ENCODE measurements around the gene FAM204A. TPM values are rescaled to one million over a fixed set of nuclear protein-coding genes. Genes with fewer than 3 reads are reported as not detected.

FAM204A gene
- total RNA-seq, 2 experiments from 2014 or later, result 60.5 to 67.1 TPM

- Mint-ChIP-seq H3K4me3 (no peak overlapping the region), H3K27me3 (ENCODE audit: low read depth) (peaks cover 12% of the 10 kb centered on the region), H3K27ac (no peak overlapping the region), H3K9me3 (no peaks in the 10 kb centered on the region), H3K4me1 (ENCODE audit: low read depth) (no peaks in the 10 kb centered on the region), H3K36me3 (ENCODE audit: low read depth) (no peaks in the 10 kb centered on the region)
- no peak for DNase-seq
- CTCF ChIA-PET, result no interaction called here
- intact Hi-C loops (cut with micrococcal nuclease), result no loop called here
Observed at GRCh38 chr10:118355234-118355633, 13.1 kb upstream of the FAM204A start.

- CTCF ChIA-PET, result no interaction called here
- no peaks in the 10 kb centered on the region for H3K36me3 Mint-ChIP-seq (ENCODE audit: low read depth)
- no peak for DNase-seq
- no peaks in the 10 kb centered on the region for H3K9me3 Mint-ChIP-seq
- intact Hi-C loops (cut with micrococcal nuclease), result loop anchor here (10.0 kb wide), 1 partner anchor 1356 kb away; no protein-coding TSS in a partner anchor
- H3K27ac Mint-ChIP-seq, result no peak overlapping the region
- H3K4me3 Mint-ChIP-seq, result no peak overlapping the region
- H3K4me1 Mint-ChIP-seq (ENCODE audit: low read depth), result no peaks in the 10 kb centered on the region
- peaks cover 6% of the 10 kb centered on the region for H3K27me3 Mint-ChIP-seq (ENCODE audit: low read depth)
Observed at GRCh38 chr10:118349235-118349634, 7.1 kb upstream of the FAM204A start.

GRCh38 chr10:118343549-118343948, 1.4 kb upstream of the FAM204A start:
- no peak for DNase-seq
- no peaks in the 10 kb centered on the region for H3K27me3 Mint-ChIP-seq (ENCODE audit: low read depth)
- CTCF ChIA-PET, result no interaction called here
- H3K27ac Mint-ChIP-seq, result no peak overlapping the region
- no peak overlapping the region for H3K4me3 Mint-ChIP-seq
- intact Hi-C loops (cut with micrococcal nuclease), result loop anchor here (5.0 to 10.0 kb wide), 3 partner anchors 354 to 1361 kb away; no protein-coding TSS in a partner anchor
- H3K4me1 Mint-ChIP-seq (ENCODE audit: low read depth), result peaks cover 30% of the 10 kb centered on the region
- H3K9me3 Mint-ChIP-seq, result no peaks in the 10 kb centered on the region
- H3K36me3 Mint-ChIP-seq (ENCODE audit: low read depth), result peaks cover under 1% of the 10 kb centered on the region

- Mint-ChIP-seq H3K9me3 (no peaks in the 10 kb centered on the region), H3K27ac (no peak overlapping the region), H3K36me3 (ENCODE audit: low read depth) (peaks cover 2% of the 10 kb centered on the region), H3K27me3 (ENCODE audit: low read depth) (no peaks in the 10 kb centered on the region), H3K4me3 (peak overlapping the region; percentile 95), H3K4me1 (ENCODE audit: low read depth) (peaks cover 34% of the 10 kb centered on the region)
- intact Hi-C loops (cut with micrococcal nuclease), result loop anchor here (5.0 to 10.0 kb wide), 3 partner anchors 354 to 1362 kb away; no protein-coding TSS in a partner anchor
- CTCF ChIA-PET, result no interaction called here
- no peak for DNase-seq
Observed at GRCh38 chr10:118343115-118343514, 991 bp upstream of the FAM204A start.

- H3K4me1 Mint-ChIP-seq (ENCODE audit: low read depth), result peaks cover 39% of the 10 kb centered on the region
Observed at GRCh38 chr10:118342638-118343020, 505 bp upstream of the FAM204A start.

GRCh38 chr10:118340486-118340885, 1.6 kb downstream of the FAM204A start:
- H3K36me3 Mint-ChIP-seq (ENCODE audit: low read depth), result peaks cover 6% of the 10 kb centered on the region
- peak overlapping the region; percentile 95 for H3K4me3 Mint-ChIP-seq
- no peak overlapping the region for H3K27ac Mint-ChIP-seq
- intact Hi-C loops (cut with micrococcal nuclease), result loop anchor here (5.0 to 10.0 kb wide), 3 partner anchors 357 to 1364 kb away; no protein-coding TSS in a partner anchor
- no peak for DNase-seq
- peaks cover 43% of the 10 kb centered on the region for H3K4me1 Mint-ChIP-seq (ENCODE audit: low read depth)
- CTCF ChIA-PET, result interaction anchor here (1.2 to 1.3 kb wide), 2 partner anchors 84 to 119 kb away, joined by 3 read pairs; no protein-coding TSS in a partner anchor
- no peaks in the 10 kb centered on the region for H3K27me3 Mint-ChIP-seq (ENCODE audit: low read depth)
- H3K9me3 Mint-ChIP-seq, result no peaks in the 10 kb centered on the region

More at GRCh38 chr10:118342638-118343020, 505 bp upstream of the FAM204A start:
- intact Hi-C loops (cut with micrococcal nuclease), result loop anchor here (1.0 to 10.0 kb wide), 7 partner anchors 81 to 1362 kb away; partner anchors contain the start of gene PDZD8
- no peaks in the 10 kb centered on the region for H3K27me3 Mint-ChIP-seq (ENCODE audit: low read depth)
- CTCF ChIA-PET, result no interaction called here
- H3K36me3 Mint-ChIP-seq (ENCODE audit: low read depth), result peaks cover 2% of the 10 kb centered on the region
- DNase-seq, result no peak
- no peaks in the 10 kb centered on the region for H3K9me3 Mint-ChIP-seq
- peak overlapping the region; percentile 95 for H3K4me3 Mint-ChIP-seq
- H3K27ac Mint-ChIP-seq, result peak overlapping the region; percentile 86

- no peak overlapping the region for H3K4me3 Mint-ChIP-seq
- no peaks in the 10 kb centered on the region for H3K9me3 Mint-ChIP-seq
- CTCF ChIA-PET, result interaction anchor here (1.3 kb wide), 1 partner anchor 85 kb away, joined by 4 read pairs; no protein-coding TSS in a partner anchor
- no peak for DNase-seq
- H3K4me1 Mint-ChIP-seq (ENCODE audit: low read depth), result peaks cover 44% of the 10 kb centered on the region
- no peak overlapping the region for H3K27ac Mint-ChIP-seq
- H3K27me3 Mint-ChIP-seq (ENCODE audit: low read depth), result no peaks in the 10 kb centered on the region
- peaks cover 15% of the 10 kb centered on the region for H3K36me3 Mint-ChIP-seq (ENCODE audit: low read depth)
- intact Hi-C loops (cut with micrococcal nuclease), result no loop called here
Observed at GRCh38 chr10:118339111-118339510, 3.0 kb downstream of the FAM204A start.

- H3K36me3 Mint-ChIP-seq (ENCODE audit: low read depth), result peaks cover 22% of the 10 kb centered on the region
- intact Hi-C loops (cut with micrococcal nuclease), result no loop called here
- H3K9me3 Mint-ChIP-seq, result no peaks in the 10 kb centered on the region
- H3K27ac Mint-ChIP-seq, result no peak overlapping the region
- DNase-seq, result no peak
- CTCF ChIA-PET, result no interaction called here
- no peak overlapping the region for H3K4me3 Mint-ChIP-seq
- peaks cover 42% of the 10 kb centered on the region for H3K4me1 Mint-ChIP-seq (ENCODE audit: low read depth)
- no peaks in the 10 kb centered on the region for H3K27me3 Mint-ChIP-seq (ENCODE audit: low read depth)
Observed at GRCh38 chr10:118337356-118337755, 4.8 kb downstream of the FAM204A start.

- no peak for DNase-seq
- no peak overlapping the region for H3K4me3 Mint-ChIP-seq
- H3K27ac Mint-ChIP-seq, result no peak overlapping the region
- H3K36me3 Mint-ChIP-seq (ENCODE audit: low read depth), result peaks cover 31% of the 10 kb centered on the region
- intact Hi-C loops (cut with micrococcal nuclease), result no loop called here
- no peaks in the 10 kb centered on the region for H3K27me3 Mint-ChIP-seq (ENCODE audit: low read depth)
- H3K4me1 Mint-ChIP-seq (ENCODE audit: low read depth), result peaks cover 25% of the 10 kb centered on the region
- CTCF ChIA-PET, result no interaction called here
- H3K9me3 Mint-ChIP-seq, result no peaks in the 10 kb centered on the region
Observed at GRCh38 chr10:118333871-118334270, 8.3 kb downstream of the FAM204A start.

- H3K4me1 Mint-ChIP-seq (ENCODE audit: low read depth), result peaks cover 20% of the 10 kb centered on the region
- no peak overlapping the region for H3K27ac Mint-ChIP-seq
- no peaks in the 10 kb centered on the region for H3K9me3 Mint-ChIP-seq
- CTCF ChIA-PET, result interaction anchor here (0.6 kb wide), 1 partner anchor 309 kb away, joined by 3 read pairs; no protein-coding TSS in a partner anchor
- DNase-seq, result no peak
- intact Hi-C loops (cut with micrococcal nuclease), result no loop called here
- H3K36me3 Mint-ChIP-seq (ENCODE audit: low read depth), result peaks cover 32% of the 10 kb centered on the region
- H3K4me3 Mint-ChIP-seq, result no peak overlapping the region
- H3K27me3 Mint-ChIP-seq (ENCODE audit: low read depth), result no peaks in the 10 kb centered on the region
Observed at GRCh38 chr10:118332948-118333710, 9.0 kb downstream of the FAM204A start.

- CTCF ChIA-PET, result no interaction called here
- Mint-ChIP-seq H3K4me1 (ENCODE audit: low read depth) (peaks cover 14% of the 10 kb centered on the region), H3K27me3 (ENCODE audit: low read depth) (no peaks in the 10 kb centered on the region), H3K4me3 (no peak overlapping the region), H3K36me3 (ENCODE audit: low read depth) (peaks cover 34% of the 10 kb centered on the region), H3K27ac (no peak overlapping the region), H3K9me3 (no peaks in the 10 kb centered on the region)
- intact Hi-C loops (cut with micrococcal nuclease), result no loop called here
- no peak for DNase-seq
Observed at GRCh38 chr10:118332236-118332635, 9.9 kb downstream of the FAM204A start.

GRCh38 chr10:118330295-118331076, 11.6 kb downstream of the FAM204A start:
- DNase-seq, result no peak
- H3K9me3 Mint-ChIP-seq, result no peaks in the 10 kb centered on the region
- H3K27me3 Mint-ChIP-seq (ENCODE audit: low read depth), result no peaks in the 10 kb centered on the region
- H3K36me3 Mint-ChIP-seq (ENCODE audit: low read depth), result peaks cover 34% of the 10 kb centered on the region
- peaks cover 12% of the 10 kb centered on the region for H3K4me1 Mint-ChIP-seq (ENCODE audit: low read depth)
- intact Hi-C loops (cut with micrococcal nuclease), result no loop called here
- no peak overlapping the region for H3K4me3 Mint-ChIP-seq
- H3K27ac Mint-ChIP-seq, result no peak overlapping the region
- CTCF ChIA-PET, result no interaction called here

All from activated naive CD4-positive, alpha-beta T cell treated with anti-CD3 and anti-CD28 coated beads for 36 hours (primary cell).